Sigmoid colon (tissue), 3 donors: ENCODE measurements around the gene TECPR2.

ENCODE experiments used
- POLR2A ChIP-seq, 2 donors: fragments of 450-650 bp; IDR thresholded peaks; one replicate each; pipeline ENCODE4 v1.6.1; 2016; ENCODE audit warnings: antibody characterized with exemption in 2 of 2, mild to moderate bottlenecking in 2 of 2, moderate library complexity in 2 of 2
- TF ChIP-seq, protein P1 (sequence below), 4 experiments: fragments of 450-650 bp in 3 of 4; fragments of 200-600 bp in 1 of 4; IDR thresholded peaks; one replicate each; pipeline ENCODE4 v1.5.1; 2016 to 2019; ENCODE audit warnings: antibody characterized with exemption in 4 of 4, mild to moderate bottlenecking in 3 of 4, moderate library complexity in 2 of 4

GRCh38 chr14:102462391-102462790 is 99.7 kb downstream of the TECPR2 start:
- TF ChIP-seq, protein P1, sequence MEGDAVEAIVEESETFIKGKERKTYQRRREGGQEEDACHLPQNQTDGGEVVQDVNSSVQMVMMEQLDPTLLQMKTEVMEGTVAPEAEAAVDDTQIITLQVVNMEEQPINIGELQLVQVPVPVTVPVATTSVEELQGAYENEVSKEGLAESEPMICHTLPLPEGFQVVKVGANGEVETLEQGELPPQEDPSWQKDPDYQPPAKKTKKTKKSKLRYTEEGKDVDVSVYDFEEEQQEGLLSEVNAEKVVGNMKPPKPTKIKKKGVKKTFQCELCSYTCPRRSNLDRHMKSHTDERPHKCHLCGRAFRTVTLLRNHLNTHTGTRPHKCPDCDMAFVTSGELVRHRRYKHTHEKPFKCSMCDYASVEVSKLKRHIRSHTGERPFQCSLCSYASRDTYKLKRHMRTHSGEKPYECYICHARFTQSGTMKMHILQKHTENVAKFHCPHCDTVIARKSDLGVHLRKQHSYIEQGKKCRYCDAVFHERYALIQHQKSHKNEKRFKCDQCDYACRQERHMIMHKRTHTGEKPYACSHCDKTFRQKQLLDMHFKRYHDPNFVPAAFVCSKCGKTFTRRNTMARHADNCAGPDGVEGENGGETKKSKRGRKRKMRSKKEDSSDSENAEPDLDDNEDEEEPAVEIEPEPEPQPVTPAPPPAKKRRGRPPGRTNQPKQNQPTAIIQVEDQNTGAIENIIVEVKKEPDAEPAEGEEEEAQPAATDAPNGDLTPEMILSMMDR (IDR thresholded peaks at IDR 0.05): no peak
- no peak for TF ChIP-seq POLR2A (IDR thresholded peaks at IDR 0.05)
